Right cardiac atrium (tissue), 5 donors: ENCODE measurements around the gene IL1RAPL2. TPM values are rescaled to one million over a fixed set of nuclear protein-coding genes. Genes with fewer than 3 reads are reported as not detected.

ENCODE experiments used
- ATAC-seq, 2 donors: fragments of 200-7000 bp; cut with Tn5 transposase; one replicate each; pipeline versions ENCODE4 v1.8.0 to v1.9.1; 2020; ENCODE audit warnings: moderate library complexity in 2 of 2, mild to moderate bottlenecking in 1 of 2
- DNase-seq, 3 donors: peaks; one replicate each; pipeline ENCODE4 v3.0.0-alpha.2; 2020
- H3K27ac ChIP-seq: one replicate; pipeline ENCODE4 v1.5.1; 2013; ENCODE audit warnings: mild to moderate bottlenecking, low read length, control low read depth, moderate library complexity
- H3K27me3 ChIP-seq: one replicate; pipeline ENCODE4 v1.6.1; 2013; ENCODE audit not compliant: control insufficient read depth, insufficient read depth
- H3K4me1 ChIP-seq: one replicate; pipeline ENCODE4 v1.6.1; 2013; ENCODE audit warnings: low read length; ENCODE audit not compliant: control insufficient read depth, insufficient read depth
- H3K4me3 ChIP-seq: one replicate; pipeline ENCODE4 v1.5.1; 2013; ENCODE audit warnings: low read length, control low read depth
- H3K9me3 ChIP-seq: one replicate; pipeline ENCODE4 v1.6.1; 2013; ENCODE audit warnings: low read length; ENCODE audit not compliant: control insufficient read depth
- WGBS: extraction: QIAGEN DNeasy Blood & Tissue Kit; methylation state at CpG from one replicate; pipeline ENCODE4 v1.1.7; 2013; 5-methylcytosine and 5-hydroxymethylcytosine counted together
- intact Hi-C, 4 donors: fragments of 100-400 bp; cut with DNase I; formaldehyde crosslinking; loops; one replicate each; pipeline versions ENCODE4 v1.11.0 to v1.14.0; 2022 to 2023
- polyA plus RNA-seq: library from polyadenylated mRNA; stranded (reverse); fragments of 200-250 nt; gene quantifications from one replicate; pipeline ENCODE4 v1.2.3, GENCODE V29; 2013
- total RNA-seq, 4 donors: library from RNA; stranded (reverse); fragmentation: NEBNext Ultra II Directional; extraction: Animal tissue kit (Norgen Biotek cat#: 25700); gene quantifications; one replicate each; pipeline ENCODE4 v1.2.1, GENCODE V29; 2021
- donor health status: healthy with polysubstance abuse.
- donor health status: DM: no; HTN: yes; CAD: no.
- donor health status: DM: no; HTN: no; CAD: no.
- donor health status: DM: no; HTN: yes; CAD: no; lungs with severe emphysema.
- donor health status: DM: yes; HTN: yes; CAD: no.

The IL1RAPL2 gene
- total and polyA plus RNA-seq, 5 donors: 0.31 TPM; not detected in 4

- 84% methylated on average over 2 of the region's 2 CpGs for WGBS
- ATAC-seq (no peak), DNase-seq (no peak)
- Histone ChIP-seq H3K4me3 (no peak overlapping the region), H3K9me3 (no peaks in the 10 kb centered on the region), H3K4me1 (no peaks in the 10 kb centered on the region), H3K27me3 (no peaks in the 10 kb centered on the region), H3K27ac (no peak overlapping the region)
- intact Hi-C loops: no loop called here
Observed at GRCh38 chrX:105317117-105317516, 751.1 kb downstream of the IL1RAPL2 start.

- intact Hi-C loops: no loop called here
- Histone ChIP-seq H3K4me3 (no peak overlapping the region), H3K9me3 (no peaks in the 10 kb centered on the region), H3K27ac (no peak overlapping the region), H3K27me3 (no peaks in the 10 kb centered on the region), H3K4me1 (no peaks in the 10 kb centered on the region)
- 26% methylated on average over 1 of the region's 1 CpG for WGBS
- ATAC-seq (no peak), DNase-seq (no peak)
Observed at GRCh38 chrX:105323928-105324327, 757.9 kb downstream of the IL1RAPL2 start.

- intact Hi-C loops: no loop called here
- Histone ChIP-seq H3K4me3 (no peak overlapping the region), H3K9me3 (no peaks in the 10 kb centered on the region), H3K27me3 (no peaks in the 10 kb centered on the region), H3K4me1 (no peaks in the 10 kb centered on the region), H3K27ac (no peak overlapping the region)
- no peak for DNase-seq
- no peak for ATAC-seq
Observed at GRCh38 chrX:105328773-105329172, 762.8 kb downstream of the IL1RAPL2 start.

GRCh38 chrX:105331244-105331643 is 765.2 kb downstream of the IL1RAPL2 start:
- Histone ChIP-seq H3K27ac (no peak overlapping the region), H3K4me3 (no peak overlapping the region), H3K9me3 (no peaks in the 10 kb centered on the region), H3K27me3 (no peaks in the 10 kb centered on the region), H3K4me1 (no peaks in the 10 kb centered on the region)
- 62% methylated on average over 1 of the region's 1 CpG for whole genome bisulfite sequencing
- no peak for ATAC-seq
- intact Hi-C loops: no loop called here
- no peak for DNase-seq

- H3K27me3 ChIP-seq: no peaks in the 10 kb centered on the region
- H3K4me3 ChIP-seq: no peak overlapping the region
- DNase-seq: no peak
- intact Hi-C loops: no loop called here
- no peaks in the 10 kb centered on the region for H3K4me1 ChIP-seq
- 96% methylated on average over 3 of the region's 3 CpGs for WGBS
- no peak for ATAC-seq
- H3K27ac ChIP-seq: no peak overlapping the region
- no peaks in the 10 kb centered on the region for H3K9me3 ChIP-seq
Observed at GRCh38 chrX:105347373-105347772, 781.4 kb downstream of the IL1RAPL2 start.

- H3K27ac ChIP-seq: no peak overlapping the region
- H3K4me3 ChIP-seq: no peak overlapping the region
- H3K4me1 ChIP-seq: no peaks in the 10 kb centered on the region
- ATAC-seq: no peak
- no peaks in the 10 kb centered on the region for H3K27me3 ChIP-seq
- intact Hi-C loops: no loop called here
- no peaks in the 10 kb centered on the region for H3K9me3 ChIP-seq
- no peak for DNase-seq
Observed at GRCh38 chrX:105349476-105349875, 783.5 kb downstream of the IL1RAPL2 start.

GRCh38 chrX:105375816-105376215 is 809.8 kb downstream of the IL1RAPL2 start:
- ATAC-seq: no peak
- intact Hi-C loops: no loop called here
- Histone ChIP-seq H3K4me1 (no peaks in the 10 kb centered on the region), H3K27ac (no peak overlapping the region), H3K9me3 (no peaks in the 10 kb centered on the region), H3K27me3 (no peaks in the 10 kb centered on the region), H3K4me3 (no peak overlapping the region)
- DNase-seq: no peak
- 36% methylated on average over 2 of the region's 2 CpGs for WGBS

- DNase-seq (no peak), ATAC-seq (no peak)
- no peaks in the 10 kb centered on the region for H3K4me1 ChIP-seq
- H3K27me3 ChIP-seq: no peaks in the 10 kb centered on the region
- 43% methylated on average over 1 of the region's 1 CpG for WGBS
- intact Hi-C loops: no loop called here
- no peak overlapping the region for H3K4me3 ChIP-seq
- H3K9me3 ChIP-seq: no peaks in the 10 kb centered on the region
- no peak overlapping the region for H3K27ac ChIP-seq
Observed at GRCh38 chrX:105424729-105425128, 858.7 kb downstream of the IL1RAPL2 start.

- no peaks in the 10 kb centered on the region for H3K27me3 ChIP-seq
- no peak overlapping the region for H3K4me3 ChIP-seq
- no peaks in the 10 kb centered on the region for H3K9me3 ChIP-seq
- ATAC-seq (no peak), DNase-seq (no peak)
- H3K27ac ChIP-seq: no peak overlapping the region
- H3K4me1 ChIP-seq: no peaks in the 10 kb centered on the region
- intact Hi-C loops: no loop called here
Observed at GRCh38 chrX:105451401-105451800, 885.4 kb downstream of the IL1RAPL2 start.

- WGBS: 48% methylated on average over 3 of the region's 3 CpGs
- DNase-seq (no peak), ATAC-seq (no peak)
- no peaks in the 10 kb centered on the region for H3K9me3 ChIP-seq
- no peaks in the 10 kb centered on the region for H3K27me3 ChIP-seq
- no peaks in the 10 kb centered on the region for H3K4me1 ChIP-seq
- no peak overlapping the region for H3K27ac ChIP-seq
- no peak overlapping the region for H3K4me3 ChIP-seq
- intact Hi-C loops: no loop called here
Observed at GRCh38 chrX:105458846-105459245, 892.8 kb downstream of the IL1RAPL2 start.

- Histone ChIP-seq H3K9me3 (no peaks in the 10 kb centered on the region), H3K27me3 (no peaks in the 10 kb centered on the region), H3K27ac (no peak overlapping the region), H3K4me1 (no peaks in the 10 kb centered on the region), H3K4me3 (no peak overlapping the region)
- intact Hi-C loops: no loop called here
- DNase-seq (no peak), ATAC-seq (no peak)
- 18% methylated on average over 1 of the region's 1 CpG for WGBS
Observed at GRCh38 chrX:105460376-105460775, 894.4 kb downstream of the IL1RAPL2 start.

- H3K4me3 ChIP-seq: no peak overlapping the region
- intact Hi-C loops: no loop called here
- no peaks in the 10 kb centered on the region for H3K27me3 ChIP-seq
- no peak for DNase-seq
- H3K9me3 ChIP-seq: no peaks in the 10 kb centered on the region
- H3K27ac ChIP-seq: no peak overlapping the region
- no peaks in the 10 kb centered on the region for H3K4me1 ChIP-seq
- 78% methylated on average over 1 of the region's 1 CpG for WGBS
- ATAC-seq: no peak
Observed at GRCh38 chrX:105461016-105461415, 895.0 kb downstream of the IL1RAPL2 start.
